ENCODE results near the gene SPPL2B.
"Not testable (repeated sequence)": the region's sequence is repeated elsewhere in the genome, so short reads cannot be mapped to it uniquely, and the experiment has no call there.

The SPPL2B gene

DNA sequence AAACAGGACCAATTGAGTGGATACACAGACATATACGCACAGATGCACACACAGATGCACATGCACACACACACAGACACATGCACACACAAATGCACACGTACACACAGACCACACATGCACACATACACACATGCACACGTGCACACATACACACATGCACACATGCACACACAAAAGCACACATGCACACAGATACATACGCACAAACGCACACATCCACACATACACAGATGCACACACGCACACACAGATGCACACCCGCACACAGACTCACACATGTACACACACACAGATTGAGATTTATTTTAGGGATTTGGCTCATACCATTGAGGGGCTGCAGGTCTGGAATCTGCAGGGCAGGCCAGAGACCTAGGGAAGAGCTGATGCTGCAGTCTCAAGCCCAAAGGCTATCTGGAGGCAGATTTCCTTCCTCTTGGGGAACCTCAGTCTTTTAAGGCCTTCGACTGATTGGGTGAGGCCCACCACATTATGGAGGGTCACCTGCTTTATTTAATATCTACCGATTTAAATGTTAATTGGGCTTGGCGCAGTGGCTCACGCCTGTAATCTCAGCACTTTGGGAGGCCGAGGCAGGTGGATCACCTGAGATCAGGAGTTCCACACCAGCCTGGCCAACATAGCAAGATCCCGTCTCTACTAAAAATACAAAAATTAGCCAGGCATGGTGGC, 54.2 kb downstream of the SPPL2B start:
- no peak for DNase-seq

DNA sequence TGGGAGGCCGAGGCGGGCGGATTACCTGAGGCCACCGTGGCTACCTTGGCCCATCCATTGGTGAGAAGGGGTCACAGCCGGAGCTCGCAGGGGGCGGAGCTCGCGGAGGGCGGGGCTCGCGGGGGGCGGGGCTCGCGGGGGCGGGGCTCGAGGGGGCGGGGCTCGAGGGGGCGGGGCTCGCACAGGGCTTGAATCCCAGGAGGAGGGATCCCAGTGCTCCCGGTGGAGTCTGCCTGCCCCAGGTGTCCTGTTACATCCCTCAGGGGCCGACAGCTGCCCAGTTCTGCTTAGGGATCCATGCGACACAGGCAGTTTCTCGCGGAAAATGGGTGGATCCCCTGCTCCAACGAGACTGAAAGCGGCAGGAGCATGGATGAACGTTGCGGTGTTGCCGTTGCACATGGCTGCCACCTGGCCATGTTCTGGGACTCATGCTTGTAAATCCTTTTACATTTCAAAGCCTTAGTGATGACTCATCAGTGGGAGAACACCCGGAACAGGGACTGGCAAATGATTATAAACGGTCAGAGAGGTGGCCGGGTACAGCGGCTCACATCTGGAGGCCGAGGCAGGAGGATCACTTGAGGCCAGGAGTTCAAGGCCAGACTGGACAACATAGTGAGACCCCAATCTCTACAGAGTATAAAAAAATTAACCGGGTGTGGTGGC, 56.7 kb downstream of the SPPL2B start:
- no peak for DNase-seq

DNA sequence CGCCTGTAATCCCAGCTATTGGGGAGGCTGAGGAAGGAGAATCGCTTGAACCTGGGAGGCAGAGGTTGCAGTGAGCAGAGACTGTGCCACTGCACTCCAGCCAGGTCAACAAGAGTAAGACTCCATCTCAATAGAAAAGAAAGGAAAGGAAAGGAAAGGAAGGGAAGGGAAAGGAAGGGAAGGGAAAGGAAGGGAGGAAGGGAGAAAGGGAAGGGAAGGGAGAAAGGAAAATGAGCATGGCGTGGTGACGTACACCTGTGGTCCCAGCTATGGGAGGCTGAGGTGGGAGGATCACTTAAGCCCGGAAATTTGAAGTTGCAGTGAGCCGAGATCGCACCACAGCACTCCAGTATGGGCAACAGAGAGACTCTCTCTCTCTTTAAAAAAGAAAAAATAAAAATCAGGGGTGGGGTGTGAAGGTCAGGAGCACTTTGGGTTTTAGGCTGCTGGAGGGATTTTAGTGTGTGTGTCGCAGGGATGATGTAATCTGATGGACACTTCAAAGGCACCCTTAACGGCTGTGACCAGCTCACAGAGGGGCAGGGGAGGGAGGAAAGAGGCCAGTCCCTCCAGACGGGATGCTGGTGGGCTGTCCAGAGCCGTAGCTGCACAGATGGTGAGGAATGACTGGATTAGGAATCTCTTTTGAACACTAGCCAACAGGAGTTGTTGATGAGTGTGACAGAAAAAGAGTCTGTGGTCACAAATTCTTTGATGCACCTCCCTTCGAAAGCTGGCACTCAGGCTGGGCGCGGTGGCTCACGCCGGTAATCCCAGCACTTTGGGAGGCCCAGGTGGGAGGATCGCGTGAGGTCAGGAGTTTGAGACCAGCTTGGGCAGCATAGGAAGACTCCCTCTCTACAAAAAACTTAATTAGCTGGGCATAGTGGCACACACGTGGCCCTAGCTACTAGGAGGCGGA, 59.1 kb downstream of the SPPL2B start:
- no peak for DNase-seq

DNA sequence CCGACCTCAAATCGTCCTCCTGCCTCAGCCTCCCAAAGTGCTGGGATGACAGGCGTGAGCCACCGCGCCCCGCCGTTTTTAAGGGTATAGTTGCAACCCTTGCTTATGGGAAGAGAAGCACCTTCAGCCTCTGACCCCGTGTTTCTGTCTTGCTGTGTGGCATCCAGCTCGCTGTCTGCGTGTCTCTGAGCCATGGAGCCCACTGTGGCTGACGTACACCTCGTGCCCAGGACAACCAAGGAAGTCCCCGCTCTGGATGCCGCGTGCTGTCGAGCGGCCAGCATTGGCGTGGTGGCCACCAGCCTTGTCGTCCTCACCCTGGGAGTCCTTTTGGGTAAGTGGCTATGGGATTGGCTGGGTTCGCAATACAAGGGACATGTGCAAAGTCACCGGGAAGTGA, 61.1 kb downstream of the SPPL2B start:
- DNase-seq, result no peak

DNA sequence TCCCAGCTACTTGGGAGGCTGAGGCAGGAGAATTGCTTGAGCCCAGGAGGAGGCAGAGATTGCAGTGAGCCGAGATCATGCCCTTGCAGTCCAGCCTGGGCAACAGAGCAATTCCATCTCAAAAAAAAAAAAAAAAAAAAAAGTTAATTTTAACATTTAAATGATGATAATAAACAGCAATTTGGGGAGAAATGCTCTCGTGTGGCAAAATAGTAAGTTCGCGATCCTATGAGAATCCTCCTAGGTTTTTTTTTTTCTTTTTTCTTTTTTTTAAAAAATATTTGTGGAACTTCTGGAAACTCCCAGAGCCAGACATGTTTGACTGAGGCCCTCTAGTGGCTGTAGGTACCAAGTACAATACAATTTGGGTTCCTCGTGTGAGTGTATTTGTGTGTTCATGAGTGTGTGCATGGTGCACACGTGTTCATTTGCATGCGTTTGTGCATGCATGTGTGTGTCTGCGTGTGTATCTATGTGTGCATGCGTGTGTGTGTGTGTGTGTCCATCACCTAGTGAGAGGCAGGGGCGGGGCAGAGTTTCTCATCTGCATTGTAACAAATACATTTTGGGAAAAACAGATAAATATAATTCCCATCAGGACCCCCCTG, 62.7 kb downstream of the SPPL2B start:
- no peak for DNase-seq

DNA sequence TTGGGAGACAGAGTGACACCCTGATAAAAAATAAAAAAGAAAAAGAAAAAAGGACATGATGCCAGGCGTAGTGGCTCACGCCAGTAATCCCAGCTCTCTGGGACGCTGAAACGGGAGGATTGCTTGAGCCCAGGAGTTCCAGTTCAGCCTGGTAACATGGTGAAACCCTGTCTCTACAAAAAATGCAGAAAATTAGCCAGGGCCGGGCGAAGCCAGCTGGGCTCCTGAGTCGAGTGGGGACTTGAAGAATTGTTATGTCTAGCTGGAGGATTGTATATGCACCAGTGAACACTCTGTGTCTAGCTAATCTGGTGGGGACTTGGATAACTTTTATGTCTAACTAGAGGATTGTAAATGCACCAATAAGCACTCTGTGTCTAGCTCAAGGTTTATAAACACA, 63.9 kb downstream of the SPPL2B start:
- no peak for DNase-seq

DNA sequence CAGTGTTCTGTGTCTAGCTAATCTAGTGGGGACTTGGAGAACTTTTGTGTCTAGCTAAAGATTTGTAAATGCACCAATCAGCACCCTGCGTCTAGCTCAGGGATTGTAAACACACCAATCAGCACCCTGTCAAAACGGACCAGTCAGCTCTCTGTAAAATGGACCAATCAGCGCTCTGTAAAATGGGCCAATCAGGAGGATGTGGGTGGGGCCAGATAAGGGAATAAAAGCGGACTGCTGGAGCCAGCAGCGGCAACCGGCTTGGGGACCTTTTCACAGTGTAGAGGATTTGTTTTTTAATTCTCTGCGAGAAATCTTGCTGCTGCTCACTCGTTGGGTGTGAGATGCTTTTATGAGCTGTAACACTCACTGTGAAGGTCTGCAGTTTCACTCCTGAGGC, 64.4 kb downstream of the SPPL2B start:
- not testable (repeated sequence) for DNase-seq

DNA sequence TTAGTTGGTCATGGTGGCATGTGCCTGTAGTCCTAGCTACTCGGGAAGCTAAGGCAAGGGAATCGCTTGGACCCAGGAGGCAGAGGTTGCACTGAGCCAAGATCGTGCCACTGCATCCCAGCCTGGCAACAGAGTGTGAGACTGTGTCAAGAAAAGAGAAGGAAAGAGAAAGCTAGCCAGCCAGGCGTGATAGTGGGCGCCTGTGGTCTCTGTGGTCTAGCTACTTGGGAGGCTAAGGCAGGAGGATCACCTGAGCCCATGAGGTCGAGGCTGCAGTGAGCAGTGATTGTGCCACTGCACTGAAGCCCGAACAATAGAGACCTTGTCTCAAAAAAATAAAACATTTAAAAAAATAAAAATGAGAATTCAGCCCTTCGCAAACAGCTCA, 65.6 kb downstream of the SPPL2B start:
- DNase-seq, result no peak

DNA sequence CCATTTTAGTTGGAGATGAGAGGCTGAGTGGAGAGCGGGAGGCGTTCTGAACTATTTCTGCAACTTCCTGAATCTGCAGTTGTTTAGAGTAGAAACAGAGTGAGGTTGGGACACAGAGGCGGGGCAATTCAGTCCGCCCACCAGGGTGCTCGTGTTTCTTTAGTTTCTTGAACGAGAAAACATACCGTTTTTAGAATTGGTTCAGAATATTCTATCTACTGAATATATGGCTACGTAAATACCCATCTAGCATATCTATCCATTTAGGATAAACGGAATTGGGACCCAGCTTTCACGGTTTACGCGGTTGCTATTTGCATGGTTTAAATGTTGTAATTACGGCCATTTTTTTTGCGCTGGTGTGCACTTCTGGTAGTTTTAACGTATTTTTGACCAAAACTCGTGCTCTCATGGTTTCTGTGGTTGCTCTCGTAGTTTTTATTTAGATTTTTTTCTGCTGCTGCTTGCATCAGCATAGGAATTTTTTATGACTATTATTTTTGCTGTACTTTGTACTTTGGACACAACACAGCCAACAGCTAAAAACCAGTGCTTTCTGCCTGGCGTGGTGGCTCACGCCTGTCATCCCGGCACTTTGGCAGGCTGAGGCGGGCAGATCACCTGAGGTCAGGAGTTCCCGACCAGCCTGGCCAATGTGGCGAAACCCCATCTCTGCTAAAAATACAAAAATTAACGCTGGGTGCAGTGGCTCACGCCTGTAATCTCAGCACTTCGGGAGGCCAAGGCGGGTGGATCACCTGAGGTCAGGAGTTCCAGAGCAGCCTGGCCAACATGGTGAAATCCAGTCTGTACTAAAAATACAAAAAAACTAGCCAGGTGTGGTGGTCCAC, 66.2 kb downstream of the SPPL2B start:
- DNase-seq, result no peak

DNA sequence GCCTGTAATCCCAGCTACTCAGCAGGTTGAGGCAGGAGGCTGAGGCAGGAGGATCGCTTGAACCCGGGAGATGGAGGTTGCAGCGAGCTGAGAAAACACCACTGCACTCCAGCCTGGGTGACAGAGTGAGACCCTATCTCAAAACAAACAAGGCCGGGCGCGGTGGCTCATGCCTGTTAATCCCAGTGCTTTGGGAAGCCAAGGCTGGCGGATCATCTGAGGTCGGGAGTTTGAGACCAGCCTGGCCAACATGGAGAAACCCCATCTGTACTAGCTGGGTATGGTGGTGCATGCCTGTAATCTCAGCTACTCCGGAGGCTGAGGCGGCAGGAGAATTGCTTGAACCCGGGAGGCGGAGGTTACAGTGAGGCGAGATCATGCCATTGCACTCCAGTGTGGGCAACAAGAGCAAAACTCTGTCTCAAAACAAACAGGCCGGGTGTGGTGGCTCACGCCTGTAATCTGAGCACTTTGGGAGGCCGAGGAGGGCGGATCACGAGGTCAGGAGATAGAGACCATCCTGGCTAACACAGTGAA, 66.9 kb downstream of the SPPL2B start:
- DNase-seq, result not testable (repeated sequence)

DNA sequence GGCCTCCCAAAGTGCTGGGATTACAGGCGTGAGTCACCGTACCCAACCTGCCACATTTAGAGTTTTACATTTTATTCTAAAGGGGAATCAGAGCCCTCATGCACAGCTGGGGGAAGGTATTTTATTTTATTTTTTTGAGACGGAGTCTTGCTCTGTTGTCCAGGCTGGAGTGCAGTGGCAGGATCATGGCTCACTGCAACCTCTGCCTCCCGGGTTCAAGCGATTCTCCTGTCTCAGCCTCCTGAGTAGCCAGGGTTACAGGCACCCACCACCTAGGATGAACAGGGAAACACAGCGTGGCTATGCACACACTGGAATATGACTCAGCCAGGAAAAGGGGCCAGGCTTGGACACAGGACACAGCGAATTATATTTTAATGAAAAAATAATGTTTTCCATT, 68.7 kb downstream of the SPPL2B start:
- DNase-seq, result not testable (repeated sequence)

DNA sequence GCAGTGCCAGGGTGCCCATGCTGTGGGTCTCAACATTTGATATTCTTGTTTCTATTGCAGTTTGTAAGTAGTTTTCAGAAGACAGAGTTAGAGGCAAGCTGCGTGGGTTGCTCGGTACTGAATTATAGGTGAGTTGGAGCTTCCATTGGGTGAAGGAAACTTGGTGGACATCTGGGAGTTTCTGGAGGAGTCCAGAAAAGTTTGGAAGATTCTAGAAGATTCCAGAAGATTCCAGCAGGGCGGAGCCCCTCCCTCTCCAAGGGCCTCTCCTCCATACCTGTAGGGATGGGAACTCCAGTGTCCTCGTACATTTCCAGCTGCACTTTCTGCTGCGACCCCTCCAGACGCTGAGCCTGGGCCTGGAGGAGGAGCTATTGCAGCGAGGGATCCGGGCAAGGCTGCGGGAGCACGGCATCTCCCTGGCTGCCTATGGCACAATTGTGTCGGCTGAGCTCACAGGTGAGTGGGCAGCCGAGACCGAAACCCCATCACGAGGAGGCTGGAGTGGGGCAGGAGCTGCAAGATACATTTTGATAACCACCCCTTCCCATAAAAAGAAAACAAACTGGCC, 70.3 kb downstream of the SPPL2B start:
- DNase-seq, result no peak

DNA sequence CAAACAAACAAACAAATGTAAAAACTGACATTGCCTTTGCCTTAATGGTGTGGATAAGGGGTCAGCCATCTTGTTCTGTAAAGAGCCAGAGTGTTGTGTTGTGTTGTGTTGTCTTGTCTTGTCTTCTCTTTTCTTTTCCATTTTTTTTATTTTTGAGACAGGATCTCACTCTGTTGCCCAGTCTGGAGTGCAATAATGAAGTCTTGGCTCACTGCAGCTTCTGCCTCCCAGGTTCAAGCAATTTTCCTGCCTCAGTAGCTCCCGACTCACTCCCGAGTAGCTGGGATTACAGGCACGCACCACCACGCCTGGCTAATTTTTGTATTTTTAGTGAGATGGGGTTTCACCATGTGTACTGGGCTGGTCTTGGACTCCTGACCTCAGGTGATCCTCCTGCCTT, 71.1 kb downstream of the SPPL2B start:
- DNase-seq, result no peak

All from cortex of kidney (tissue), 1 donor.